Fibroblast of pulmonary artery (primary cell): Measurements from ENCODE around the gene CDK4.

Experiments
- DNase-seq: peaks from one replicate; pipeline ENCODE4 v3.0.0-alpha.2; 2010; ENCODE audit warnings: low read depth
- H3K4me3 ChIP-seq: replicated peaks from 2 replicates; pipeline ENCODE4 v1.5.1; 2011; ENCODE audit warnings: low read depth, mild to moderate bottlenecking, control low read depth, low read length, moderate library complexity
- CTCF ChIP-seq: IDR thresholded peaks from 2 replicates; pipeline ENCODE4 v1.5.1; 2011; ENCODE audit warnings: mild to moderate bottlenecking, control low read depth, low read length, inconsistent platforms; ENCODE audit errors: missing control alignments

CDK4 gene

GRCh38 chr12:57733928-57734327, 18.2 kb downstream of the CDK4 start:
- H3K4me3 ChIP-seq = no peak overlapping the region
- no peak for TF ChIP-seq CTCF
- DNase-seq = no peak

GRCh38 chr12:57732726-57733593, 19.1 kb downstream of the CDK4 start:
- DNase-seq = no peak
- no peak overlapping the region for H3K4me3 ChIP-seq
- no peak for TF ChIP-seq CTCF

GRCh38 chr12:57732270-57732669, 19.8 kb downstream of the CDK4 start:
- no peak for TF ChIP-seq CTCF
- no peak for DNase-seq
- no peak overlapping the region for H3K4me3 ChIP-seq

GRCh38 chr12:57731411-57732080, 20.6 kb downstream of the CDK4 start:
- TF ChIP-seq CTCF = no peak

GRCh38 chr12:57730336-57731067, 21.6 kb downstream of the CDK4 start:
- no peak for DNase-seq
- no peak for TF ChIP-seq CTCF
- H3K4me3 ChIP-seq = no peak overlapping the region

More at GRCh38 chr12:57731411-57732080, 20.6 kb downstream of the CDK4 start:
- no peak overlapping the region for H3K4me3 ChIP-seq
- DNase-seq = no peak

- no peak overlapping the region for H3K4me3 ChIP-seq
- no peak for TF ChIP-seq CTCF
- no peak for DNase-seq
Measured at GRCh38 chr12:57729321-57729844, 22.7 kb downstream of the CDK4 start.
